Medulla oblongata (tissue), 1 donor: ENCODE measurements around the gene MRE11.
"Not testable (repeated sequence)": the region's sequence is repeated elsewhere in the genome, so short reads cannot be mapped to it uniquely, and the experiment has no call there.

ENCODE experiments used
- DNase-seq: peaks from one replicate; pipeline ENCODE4 v3.0.0-alpha.2; 2015; ENCODE audit errors: extremely low spot score

The MRE11 gene

GRCh38 chr11:94506513-94506912 is 12.9 kb upstream of the MRE11 start:
- not testable (repeated sequence) for DNase-seq

- peak; percentile 77 for DNase-seq
These were observed 11.1 kb upstream of the MRE11 start for GRCh38 chr11:94504689-94505293.

GRCh38 chr11:94501522-94501921 is 7.9 kb upstream of the MRE11 start:
- DNase-seq, result no peak

GRCh38 chr11:94500181-94500580 is 6.5 kb upstream of the MRE11 start:
- DNase-seq, result no peak

- DNase-seq, result no peak
These were observed 559 bp upstream of the MRE11 start for GRCh38 chr11:94494126-94494680.

- no peak for DNase-seq
These were observed 7.6 kb downstream of the MRE11 start for GRCh38 chr11:94486068-94486467.

- DNase-seq, result no peak
These were observed 12.3 kb downstream of the MRE11 start for GRCh38 chr11:94481342-94481741.

GRCh38 chr11:94477624-94478023 is 16.0 kb downstream of the MRE11 start:
- DNase-seq, result no peak

GRCh38 chr11:94472916-94473799 is 20.5 kb downstream of the MRE11 start:
- no peak for DNase-seq

GRCh38 chr11:94469416-94469815 is 24.2 kb downstream of the MRE11 start:
- DNase-seq, result no peak

- DNase-seq, result no peak
These were observed 34.1 kb downstream of the MRE11 start for GRCh38 chr11:94459576-94459975.

- DNase-seq, result peak; percentile 6
These were observed 36.3 kb downstream of the MRE11 start for GRCh38 chr11:94457118-94458029.

GRCh38 chr11:94455861-94456260 is 37.8 kb downstream of the MRE11 start:
- no peak for DNase-seq

GRCh38 chr11:94454301-94454700 is 39.3 kb downstream of the MRE11 start:
- DNase-seq, result no peak

- DNase-seq, result no peak
These were observed 40.7 kb downstream of the MRE11 start for GRCh38 chr11:94452988-94453387.

- DNase-seq, result no peak
These were observed 43.6 kb downstream of the MRE11 start for GRCh38 chr11:94450048-94450447.

GRCh38 chr11:94449437-94449836 is 44.2 kb downstream of the MRE11 start:
- no peak for DNase-seq

- DNase-seq, result no peak
These were observed 44.6 kb downstream of the MRE11 start for GRCh38 chr11:94449029-94449428.

GRCh38 chr11:94447149-94447548 is 46.5 kb downstream of the MRE11 start:
- no peak for DNase-seq

- no peak for DNase-seq
These were observed 48.0 kb downstream of the MRE11 start for GRCh38 chr11:94445641-94446040.

GRCh38 chr11:94433049-94433448 is 60.6 kb downstream of the MRE11 start:
- no peak for DNase-seq

- DNase-seq, result no peak
These were observed 69.0 kb downstream of the MRE11 start for GRCh38 chr11:94424662-94425061.
